GDM1 (cell line): ENCODE results near the gene FFAR2.

Experiments used
- DNase-seq: peaks from one replicate; lab custom pipeline; 2025; lab: John Stamatoyannopoulos, UW

The FFAR2 gene

DNA sequence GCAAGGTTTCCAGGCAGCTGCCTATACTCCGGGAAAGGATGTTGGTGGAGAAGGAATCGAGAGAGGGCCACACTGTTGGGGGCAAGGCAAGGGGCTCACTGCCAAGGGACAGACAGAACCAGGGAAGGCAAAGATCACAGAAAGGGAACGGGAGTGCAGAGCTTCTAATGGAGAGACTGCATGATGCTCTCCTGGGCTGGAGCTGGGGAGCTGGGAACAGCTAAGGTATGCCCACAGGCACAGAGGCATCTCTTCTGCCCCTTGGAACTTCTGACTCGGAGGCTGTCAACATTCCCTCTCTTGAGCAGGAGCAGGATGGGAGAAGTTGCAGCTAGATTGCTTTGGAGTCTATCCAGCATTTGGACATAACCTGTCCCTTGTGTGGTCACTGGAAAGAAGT, 22.4 kb upstream of the FFAR2 start:
- DNase-seq = no peak

GRCh38 chr19:35427187-35427586, 20.9 kb upstream of the FFAR2 start:
- no peak for DNase-seq

DNA sequence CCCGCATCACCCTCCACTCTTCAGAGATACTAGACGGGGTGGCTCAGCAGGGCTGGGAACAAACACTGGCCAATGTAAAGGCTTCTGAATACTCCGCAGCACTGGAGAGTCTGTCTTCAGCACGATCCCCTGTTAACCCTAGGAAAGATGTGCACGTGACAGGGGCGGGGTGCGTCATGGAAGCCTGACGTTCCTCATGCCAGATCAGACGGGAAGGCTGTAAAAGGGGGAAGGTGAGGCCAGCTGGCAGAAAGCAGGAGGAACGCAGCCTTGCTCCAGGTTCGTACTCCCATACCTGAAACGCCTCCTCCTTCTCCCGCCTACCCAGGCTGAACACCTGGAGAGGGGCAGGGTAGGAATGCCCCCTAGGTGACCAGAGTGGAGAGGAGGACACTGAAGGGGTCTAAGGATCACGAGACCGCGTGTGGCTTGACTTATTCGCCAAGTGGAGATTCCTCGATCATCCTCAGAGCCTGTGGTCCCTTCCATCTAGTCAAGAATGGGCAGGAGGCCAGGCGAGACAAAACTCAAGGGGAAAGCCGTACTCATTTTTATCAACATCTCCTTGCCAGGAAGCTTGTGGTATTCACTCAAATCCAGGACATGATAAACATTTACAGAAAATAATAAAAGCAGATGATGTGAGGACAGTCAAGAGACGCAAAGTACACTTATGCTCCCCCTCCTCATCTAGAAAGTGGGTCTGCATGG, 18.2 kb upstream of the FFAR2 start:
- no peak for DNase-seq

DNA sequence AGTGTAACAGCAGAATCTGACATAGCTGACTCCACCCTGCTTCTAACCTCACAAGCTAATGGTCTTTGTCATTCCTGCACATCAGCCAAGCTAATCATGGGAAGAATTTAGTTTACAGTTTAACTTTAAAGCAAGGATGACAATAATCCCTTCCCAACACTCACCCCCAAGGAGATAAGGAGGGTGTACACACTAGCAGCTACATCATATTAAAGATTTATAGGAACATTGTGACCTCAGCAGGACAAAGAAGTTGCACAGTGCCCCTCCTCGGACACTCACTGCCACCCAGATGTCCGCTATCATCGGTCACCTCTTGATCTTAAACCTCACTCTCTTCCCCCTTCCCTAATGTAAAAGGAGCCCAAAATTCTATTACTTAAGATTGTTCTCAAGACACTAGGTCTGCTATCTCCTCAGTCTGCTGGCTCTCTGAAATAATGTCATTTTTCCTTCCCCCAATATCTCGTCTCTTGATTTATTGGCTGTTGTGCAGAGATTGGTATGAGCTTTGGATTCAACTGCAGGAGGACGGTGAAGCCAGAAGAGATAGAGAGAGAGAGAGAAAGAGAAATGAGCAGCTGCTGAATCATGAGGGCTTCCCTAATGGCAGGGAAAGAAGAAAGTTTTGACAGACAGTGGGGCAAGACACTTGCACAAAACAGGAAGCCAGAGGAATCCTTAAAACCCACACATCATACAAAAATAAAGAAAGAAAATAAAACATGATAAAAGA, 17.5 kb upstream of the FFAR2 start:
- DNase-seq = no peak

DNA sequence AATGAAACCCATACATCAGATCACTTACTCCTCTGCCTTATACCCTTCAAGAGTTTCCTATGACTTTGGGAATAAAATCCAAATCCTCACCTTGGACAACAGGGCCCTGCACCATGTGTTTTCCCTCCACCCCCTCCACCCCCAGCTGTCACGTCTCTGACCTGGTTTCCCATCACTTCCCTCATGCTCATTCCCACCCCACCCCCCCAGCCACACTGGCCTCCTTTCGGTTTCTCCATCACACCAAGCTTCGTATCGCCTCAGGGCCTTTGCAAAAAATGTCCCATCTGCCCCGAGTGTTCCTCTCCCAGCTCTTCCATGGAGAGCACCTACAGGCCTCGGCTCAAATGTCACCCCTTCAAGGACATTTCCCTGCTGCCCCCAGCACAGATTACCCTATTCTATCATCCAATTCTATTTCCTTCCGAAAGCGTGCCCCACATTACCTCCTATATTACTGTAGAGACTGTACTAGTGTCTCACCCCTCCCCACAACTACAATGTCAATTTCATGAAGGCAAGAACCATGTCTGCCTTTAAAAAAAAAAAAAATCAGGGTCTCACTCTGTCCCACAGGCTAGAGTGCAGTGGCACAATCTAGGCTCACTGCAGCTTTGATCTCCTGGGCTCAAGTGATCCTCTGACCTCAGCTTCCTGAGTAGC, 16.8 kb upstream of the FFAR2 start:
- DNase-seq = no peak

DNA sequence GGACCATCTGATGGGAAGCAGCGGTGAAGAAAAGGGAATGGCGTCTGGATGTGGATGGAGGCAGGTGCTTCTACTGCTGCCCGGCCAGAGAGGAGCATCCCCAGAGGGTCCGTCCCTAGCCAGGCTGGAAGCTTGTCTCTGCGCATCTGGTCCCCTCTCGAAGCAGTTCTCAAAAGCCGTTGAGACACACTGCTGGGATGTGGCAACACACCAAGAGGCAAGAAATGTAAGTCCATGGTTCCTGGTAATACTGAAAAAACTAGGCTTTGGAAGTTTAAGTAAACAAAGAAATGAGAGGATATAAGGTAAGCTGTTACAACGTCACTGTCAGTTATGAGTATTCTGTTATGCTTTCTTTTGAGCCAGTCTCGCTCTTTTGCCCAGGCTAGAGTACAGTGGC, 15.1 kb upstream of the FFAR2 start:
- no peak for DNase-seq

- no peak for DNase-seq
Observed at GRCh38 chr19:35433448-35433847, 14.6 kb upstream of the FFAR2 start.

DNA sequence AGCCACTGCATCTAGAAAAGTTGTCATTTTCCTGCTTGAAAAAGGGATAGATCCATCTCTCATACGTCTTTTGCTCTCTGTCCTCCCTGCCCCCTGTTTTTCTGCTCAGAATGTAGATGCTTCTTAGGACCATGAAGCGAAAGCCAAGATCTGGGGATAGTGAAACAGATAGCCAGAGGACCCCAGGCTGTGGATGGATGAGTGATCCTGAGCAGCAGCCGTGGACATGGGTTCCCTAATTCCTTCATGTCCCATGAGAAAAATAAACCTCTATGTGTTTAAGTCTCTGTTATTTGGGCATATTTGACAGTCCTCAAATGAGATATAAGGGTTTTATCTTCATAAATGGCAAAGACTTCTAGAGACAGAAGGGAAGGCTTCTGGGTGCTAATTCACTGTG, 12.2 kb upstream of the FFAR2 start:
- no peak for DNase-seq

GRCh38 chr19:35436477-35437405, 11.3 kb upstream of the FFAR2 start:
- DNase-seq = peak; percentile 30

DNA sequence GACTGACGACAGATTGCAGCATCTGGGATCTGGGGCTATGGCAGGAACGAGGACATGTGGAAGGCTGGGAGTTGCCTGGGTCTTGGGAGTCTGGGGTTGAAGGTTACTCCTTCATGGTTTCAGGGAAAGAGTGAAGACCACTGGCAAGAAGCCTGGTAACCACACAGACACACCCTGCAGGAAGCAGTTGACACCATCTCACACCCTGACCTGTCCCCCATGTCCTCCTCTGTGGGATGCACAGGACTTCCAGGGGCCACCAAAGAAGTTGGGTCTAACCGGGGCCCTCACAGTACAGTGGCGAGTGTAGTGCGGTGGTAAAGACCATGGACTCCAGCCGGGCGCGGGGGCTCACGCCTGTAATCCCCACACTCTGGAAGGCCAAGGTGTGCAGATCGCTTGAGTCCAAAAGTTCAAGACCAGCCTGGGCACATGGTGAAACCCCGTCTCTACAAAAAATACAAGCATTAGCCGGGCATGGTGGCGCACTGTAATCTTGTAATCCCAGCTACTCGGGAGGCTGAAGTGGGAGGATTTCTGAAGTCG, 10.6 kb upstream of the FFAR2 start:
- DNase-seq = no peak

- DNase-seq = no peak
Observed at GRCh38 chr19:35438096-35438495, 10.0 kb upstream of the FFAR2 start.

- DNase-seq = no peak
Observed at GRCh38 chr19:35438527-35438926, 9.5 kb upstream of the FFAR2 start.

- no peak for DNase-seq
Observed at GRCh38 chr19:35439921-35440320, 8.1 kb upstream of the FFAR2 start.

GRCh38 chr19:35442091-35442490, 6.0 kb upstream of the FFAR2 start:
- DNase-seq = no peak

DNA sequence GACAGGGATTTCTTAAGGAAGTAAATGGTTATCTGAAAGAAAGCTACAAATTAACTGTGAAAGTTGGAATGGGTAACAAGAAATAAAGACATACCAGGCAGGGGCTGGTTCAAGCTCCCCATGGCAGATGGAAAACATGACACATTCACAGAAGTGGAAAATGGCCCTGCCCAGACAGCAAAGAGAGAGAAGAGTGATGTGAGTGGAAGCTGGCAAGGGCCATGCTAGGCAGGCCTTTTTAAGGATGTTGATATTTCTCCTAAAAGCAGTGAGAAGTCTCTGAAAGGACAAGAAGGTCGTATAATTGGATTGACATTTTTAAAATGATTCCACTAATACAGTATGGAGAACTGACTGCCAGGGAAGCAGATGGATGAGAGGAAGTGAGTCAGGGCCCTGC, 3.3 kb upstream of the FFAR2 start:
- no peak for DNase-seq

DNA sequence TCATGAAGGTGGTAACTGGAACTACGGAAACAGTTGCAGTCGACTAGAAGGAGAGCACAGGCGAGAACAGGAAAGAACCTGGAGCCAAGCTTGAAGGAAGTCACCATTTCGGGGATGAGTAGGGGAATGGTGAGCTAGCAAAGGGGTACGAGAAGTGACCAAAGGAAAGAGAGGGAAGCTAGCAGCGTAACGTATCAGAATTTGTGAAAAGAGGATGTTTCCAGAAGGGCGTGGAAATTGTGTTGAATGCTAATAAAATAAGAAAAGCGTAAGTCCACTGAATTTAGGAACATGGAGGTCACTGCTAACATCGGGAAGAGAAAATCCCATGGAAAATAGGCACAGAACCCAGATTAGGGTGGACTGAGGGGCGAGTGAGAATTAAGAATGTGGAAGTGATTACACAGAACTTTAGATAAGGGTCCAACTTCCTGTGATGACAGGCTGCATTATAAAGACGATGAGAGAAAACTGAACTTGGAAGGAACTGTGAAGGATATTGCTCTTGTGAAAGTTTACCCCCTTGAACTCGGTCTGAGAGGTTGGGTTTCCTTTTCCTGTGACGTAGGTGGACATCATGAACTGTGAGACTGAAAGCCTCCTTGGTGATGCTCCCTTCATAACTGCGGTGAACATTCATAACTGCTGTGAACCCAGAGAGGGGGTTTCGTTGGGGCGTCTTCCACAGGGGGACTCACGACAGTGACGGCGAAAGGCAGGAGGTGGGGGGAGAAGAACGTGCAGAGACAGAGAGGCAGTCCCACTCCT, 2.0 kb upstream of the FFAR2 start:
- DNase-seq = no peak

- DNase-seq = no peak
Observed at GRCh38 chr19:35449359-35450043, 1.4 kb downstream of the FFAR2 start.

DNA sequence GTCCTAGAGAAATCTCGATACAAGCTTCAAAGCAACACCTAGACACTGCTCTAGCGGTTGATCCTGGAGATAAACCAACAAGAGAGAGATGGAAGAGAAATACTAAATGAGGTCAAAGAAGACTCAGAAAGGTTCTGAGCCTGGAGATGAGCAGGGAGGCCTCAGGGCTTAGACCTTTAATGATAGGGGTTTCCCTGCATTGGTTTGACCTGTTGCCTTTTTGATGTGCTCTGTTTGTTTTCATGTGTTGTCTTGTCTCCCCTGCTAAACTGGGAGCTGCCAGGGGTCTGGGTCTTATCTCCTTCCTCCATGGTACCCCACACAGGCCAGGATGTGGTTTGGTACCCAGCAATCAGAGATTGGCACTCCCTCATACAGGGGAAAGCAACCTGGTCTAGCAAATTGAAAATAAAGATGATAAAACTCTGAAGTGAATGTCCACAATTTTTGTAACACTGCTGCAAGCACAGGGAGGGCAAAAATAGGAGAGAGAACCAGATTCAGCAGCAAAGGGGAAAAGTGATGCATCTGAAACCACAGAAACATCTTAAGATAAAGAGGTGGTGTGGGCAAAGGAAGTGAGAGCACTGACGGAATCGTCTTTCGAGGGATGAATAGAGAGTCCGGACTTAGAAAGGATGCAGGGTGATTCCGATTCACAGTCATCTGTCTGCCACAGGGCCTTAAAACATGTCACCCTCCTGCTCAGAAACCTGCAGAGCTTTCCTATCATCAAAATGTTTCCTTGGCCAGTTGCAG, 3.5 kb downstream of the FFAR2 start:
- DNase-seq = no peak

GRCh38 chr19:35454663-35455062, 6.6 kb downstream of the FFAR2 start:
- DNase-seq = no peak
